NCI-H1417 treated with DMSO at 0.1 percent for 48 hours (cell line): ENCODE measurements around the gene CEP104.

Source experiments
- DNase-seq: peaks from one replicate; lab custom pipeline; 2025; lab: John Stamatoyannopoulos, UW

Gene CEP104

GRCh38 chr1:3868464-3869006 lies 11.5 kb upstream of the CEP104 start:
- no peak for DNase-seq

GRCh38 chr1:3865606-3866160 lies 8.7 kb upstream of the CEP104 start:
- no peak for DNase-seq

- DNase-seq = no peak
Measured at GRCh38 chr1:3864884-3865283, 7.9 kb upstream of the CEP104 start.

GRCh38 chr1:3863231-3863935 lies 6.4 kb upstream of the CEP104 start:
- no peak for DNase-seq

GRCh38 chr1:3858231-3858981 lies 1.4 kb upstream of the CEP104 start:
- no peak for DNase-seq

- no peak for DNase-seq
Measured at GRCh38 chr1:3857791-3858129, 749 bp upstream of the CEP104 start.

- no peak for DNase-seq
Measured at GRCh38 chr1:3852711-3853485, 4.1 kb downstream of the CEP104 start.

GRCh38 chr1:3852091-3852490 lies 4.9 kb downstream of the CEP104 start:
- no peak for DNase-seq

GRCh38 chr1:3851292-3851691 lies 5.7 kb downstream of the CEP104 start:
- no peak for DNase-seq

- no peak for DNase-seq
Measured at GRCh38 chr1:3850857-3851256, 6.2 kb downstream of the CEP104 start.

- DNase-seq = no peak
Measured at GRCh38 chr1:3847081-3847480, 9.9 kb downstream of the CEP104 start.

- DNase-seq = no peak
Measured at GRCh38 chr1:3846541-3846940, 10.5 kb downstream of the CEP104 start.

GRCh38 chr1:3842912-3843311 lies 14.1 kb downstream of the CEP104 start:
- DNase-seq = no peak

- no peak for DNase-seq
Measured at GRCh38 chr1:3841491-3841890, 15.5 kb downstream of the CEP104 start.

GRCh38 chr1:3838788-3839187 lies 18.2 kb downstream of the CEP104 start:
- no peak for DNase-seq

GRCh38 chr1:3837685-3838084 lies 19.3 kb downstream of the CEP104 start:
- no peak for DNase-seq

GRCh38 chr1:3837200-3837599 lies 19.8 kb downstream of the CEP104 start:
- no peak for DNase-seq

- no peak for DNase-seq
Measured at GRCh38 chr1:3836421-3836820, 20.6 kb downstream of the CEP104 start.

GRCh38 chr1:3834701-3835100 lies 22.3 kb downstream of the CEP104 start:
- DNase-seq = no peak

- DNase-seq = no peak
Measured at GRCh38 chr1:3831689-3832088, 25.3 kb downstream of the CEP104 start.

GRCh38 chr1:3828391-3828790 lies 28.6 kb downstream of the CEP104 start:
- no peak for DNase-seq

GRCh38 chr1:3827813-3828307 lies 29.2 kb downstream of the CEP104 start:
- no peak for DNase-seq
